ENCODE data around the gene CERT1. TPM values are rescaled to one million over a fixed set of nuclear protein-coding genes. Genes with fewer than 3 reads are reported as not detected.

The CERT1 gene
- total and polyA plus RNA-seq, 9 of the 15 experiments (the other 6 are each of a cell fraction or from before 2014, with no cell fraction given) = 3.4 to 24.7 (median 9.8) TPM

GRCh38 chr5:75460532-75460931 lies 50.9 kb downstream of the CERT1 start (continued):
- TF ChIP-seq, protein P1, sequence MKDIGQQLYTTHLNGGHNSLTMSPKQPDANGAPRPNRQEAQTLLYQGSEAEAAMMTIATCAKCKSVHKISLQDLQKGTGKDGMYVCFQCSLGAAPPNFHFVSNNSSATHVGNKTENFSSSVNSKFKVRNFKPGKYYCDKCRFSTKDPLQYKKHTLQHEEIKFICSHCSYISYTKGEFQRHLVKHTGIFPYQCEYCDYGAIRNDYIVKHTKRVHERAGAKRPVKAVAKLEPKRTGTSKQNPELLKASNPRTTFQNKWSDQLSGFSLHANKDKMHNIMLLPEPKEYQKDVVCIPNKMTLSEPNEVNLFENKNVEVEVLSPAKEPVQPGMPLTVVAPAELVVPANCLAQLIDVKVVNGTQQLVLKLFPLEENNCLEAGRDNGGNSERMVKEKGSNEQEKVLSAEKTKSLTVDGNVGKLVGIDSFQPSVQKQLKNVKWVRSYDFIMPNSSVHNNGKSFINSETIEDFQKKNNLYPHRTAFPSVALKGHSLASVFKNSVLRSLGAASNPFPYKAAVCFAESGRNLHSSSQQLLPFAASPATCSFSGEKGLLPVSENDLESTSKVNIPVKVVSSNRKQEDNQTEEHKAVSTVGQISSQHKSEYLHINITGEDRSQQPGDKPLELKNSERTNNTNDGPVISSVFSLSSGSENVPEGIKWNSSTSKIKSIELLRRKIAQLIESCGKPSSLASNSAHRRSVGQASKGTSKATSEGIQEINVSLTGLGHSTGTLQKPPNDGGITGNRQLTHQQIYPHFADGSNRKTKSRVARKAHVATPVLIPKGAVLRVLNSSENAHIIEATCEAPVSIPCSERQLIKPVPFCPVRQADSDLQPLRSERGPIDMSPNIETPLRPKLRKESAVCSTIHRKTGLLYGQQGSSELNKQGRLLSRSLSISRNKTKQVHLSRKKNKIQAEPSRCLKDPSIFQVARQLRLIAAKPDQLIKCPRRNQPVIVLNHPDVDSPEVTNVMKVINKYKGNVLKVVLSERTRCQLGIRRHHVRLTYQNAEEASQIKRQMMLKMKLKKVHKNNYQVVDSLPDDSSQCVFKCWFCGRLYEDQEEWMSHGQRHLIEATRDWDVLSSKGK (CRISPR knock-in tag; IDR thresholded peaks at IDR 0.05) = no peak
- TF ChIP-seq POLR2A (conservative IDR thresholded peaks at IDR 0.05) (no peak), LARP7 (IDR thresholded peaks at IDR 0.05) (no peak)

- Histone ChIP-seq H3K4me3 (no peak overlapping the region), H3K79me2 (ENCODE audit: control insufficient read depth, insufficient read depth, low read length) (0 out of 3 replicates have a peak, but pooled peaks cover 4% of the 10 kb centered on the region), H3K9ac (ENCODE audit: insufficient read depth in 1 of 2, low read depth in 2 of 2, low read length in 2 of 2) (no peak overlapping the region), H3K4me2 (ENCODE audit: insufficient read depth, low read length) (no peak overlapping the region), H3K4me1 (replicated peaks in 1 of 2; ENCODE audit: control insufficient read depth in 2 of 2, insufficient read depth in 2 of 2, low read length in 2 of 2) (no peaks in the 10 kb centered on the region), H4K20me1 (replicated peaks; ENCODE audit: control insufficient read depth, insufficient read depth, low read length) (no peaks in the 10 kb centered on the region), H3K27ac (ENCODE audit: extremely low read depth, low read depth, low read length) (no peak overlapping the region), H3K9me3 (replicated peaks; ENCODE audit: control insufficient read depth, insufficient read depth, low read depth, low read length) (no peaks in the 10 kb centered on the region), H2AFZ (ENCODE audit: low read depth, low read length) (no peak overlapping the region), H3K27me3 (ENCODE audit: control insufficient read depth in 2 of 2, insufficient read depth in 2 of 2, low read length in 2 of 2) (no peaks in the 10 kb centered on the region), H3K36me3 (ENCODE audit: control insufficient read depth, insufficient read depth, low read length) (peaks cover 8% of the 10 kb centered on the region; the same call in 2 of the 3 replicates), H3K9me1 (ENCODE audit: control insufficient read depth, insufficient read depth, low read length) (no peaks in the 10 kb centered on the region)
- intact Hi-C loops (cut with micrococcal nuclease) = no loop called here
- BruUV-seq (replicated peaks) = no TSS peak
- in situ Hi-C loops (cut with MboI) = no loop called here
- WGBS (ENCODE audit: insufficient coverage, low coverage, missing lambda C conversion rate) = 93% methylated on average over 8 of the region's 8 CpGs
- ATAC-seq (no peak), FAIRE-seq (peak; percentile 32), DNase-seq (ENCODE audit: extremely low read depth in 1 of 4, low spot score in 3 of 4) (no peak)
- ChIA-PET CTCF (ENCODE audit: low intra/inter-chr PET ratio) (no interaction called here), POLR2A (interaction anchor here (1.2 kb wide), 1 partner anchor 23 kb away, joined by 3 read pairs; no protein-coding TSS in a partner anchor)
- TF ChIP-seq ZNF277 (CRISPR knock-in tag; IDR thresholded peaks at IDR 0.05; ENCODE audit: borderline replicate concordance) (no peak), ZNF717 (CRISPR knock-in tag; IDR thresholded peaks at IDR 0.05) (no peak), SETDB1 (IDR thresholded peaks at IDR 0.05; ENCODE audit: low read length) (no peak), BRF1 (IDR thresholded peaks at IDR 0.05; ENCODE audit: borderline replicate concordance, extremely low read depth, insufficient read length) (no peak), HSF4 (CRISPR knock-in tag; IDR thresholded peaks at IDR 0.05; ENCODE audit: borderline replicate concordance) (no peak), GABPB2 (CRISPR knock-in tag; conservative IDR thresholded peaks at IDR 0.05) (no peak), MNT (conservative IDR thresholded peaks at IDR 0.05) (no peak), PHF8 (IDR thresholded peaks at IDR 0.05; ENCODE audit: borderline replicate concordance, low read length) (no peak)
- TF ChIP-seq, protein P2, sequence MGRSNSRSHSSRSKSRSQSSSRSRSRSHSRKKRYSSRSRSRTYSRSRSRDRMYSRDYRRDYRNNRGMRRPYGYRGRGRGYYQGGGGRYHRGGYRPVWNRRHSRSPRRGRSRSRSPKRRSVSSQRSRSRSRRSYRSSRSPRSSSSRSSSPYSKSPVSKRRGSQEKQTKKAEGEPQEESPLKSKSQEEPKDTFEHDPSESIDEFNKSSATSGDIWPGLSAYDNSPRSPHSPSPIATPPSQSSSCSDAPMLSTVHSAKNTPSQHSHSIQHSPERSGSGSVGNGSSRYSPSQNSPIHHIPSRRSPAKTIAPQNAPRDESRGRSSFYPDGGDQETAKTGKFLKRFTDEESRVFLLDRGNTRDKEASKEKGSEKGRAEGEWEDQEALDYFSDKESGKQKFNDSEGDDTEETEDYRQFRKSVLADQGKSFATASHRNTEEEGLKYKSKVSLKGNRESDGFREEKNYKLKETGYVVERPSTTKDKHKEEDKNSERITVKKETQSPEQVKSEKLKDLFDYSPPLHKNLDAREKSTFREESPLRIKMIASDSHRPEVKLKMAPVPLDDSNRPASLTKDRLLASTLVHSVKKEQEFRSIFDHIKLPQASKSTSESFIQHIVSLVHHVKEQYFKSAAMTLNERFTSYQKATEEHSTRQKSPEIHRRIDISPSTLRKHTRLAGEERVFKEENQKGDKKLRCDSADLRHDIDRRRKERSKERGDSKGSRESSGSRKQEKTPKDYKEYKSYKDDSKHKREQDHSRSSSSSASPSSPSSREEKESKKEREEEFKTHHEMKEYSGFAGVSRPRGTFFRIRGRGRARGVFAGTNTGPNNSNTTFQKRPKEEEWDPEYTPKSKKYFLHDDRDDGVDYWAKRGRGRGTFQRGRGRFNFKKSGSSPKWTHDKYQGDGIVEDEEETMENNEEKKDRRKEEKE (IDR thresholded peaks at IDR 0.05; ENCODE audit: borderline replicate concordance in 1 of 2, control insufficient read depth in 1 of 2, low read depth in 2 of 2, low read length in 1 of 2) = no peak
Observed at GRCh38 chr5:75457691-75458090, 53.7 kb downstream of the CERT1 start.
